HUES48 (cell line): ENCODE data around the gene PDZD7.
"Not testable (repeated sequence)": the region's sequence is repeated elsewhere in the genome, so short reads cannot be mapped to it uniquely, and the experiment has no call there.

ENCODE experiments used
- H3K27ac ChIP-seq: one replicate; pipeline ENCODE4 v1.7.0; 2013; ENCODE audit warnings: low read depth, low read length, inconsistent platforms
- H3K27me3 ChIP-seq: 2 replicates; pipeline ENCODE4 v1.6.1; 2013; ENCODE audit warnings: mild to moderate bottlenecking, low read length; ENCODE audit not compliant: control insufficient read depth, insufficient read depth
- H3K36me3 ChIP-seq: 2 replicates; pipeline ENCODE4 v1.6.1; 2013; ENCODE audit warnings: low read length; ENCODE audit not compliant: control insufficient read depth, insufficient read depth
- H3K4me1 ChIP-seq: 2 replicates; pipeline ENCODE4 v1.6.1; 2013; ENCODE audit warnings: mild to moderate bottlenecking, low read length; ENCODE audit not compliant: control insufficient read depth, insufficient read depth
- H3K4me3 ChIP-seq: 2 replicates; pipeline ENCODE4 v1.5.1; 2013; ENCODE audit warnings: mild to moderate bottlenecking, low read depth, low read length
- H3K9ac ChIP-seq: 2 replicates; pipeline ENCODE4 v1.6.1; 2013; ENCODE audit warnings: mild to moderate bottlenecking, low read depth, low read length, moderate library complexity
- H3K9me3 ChIP-seq: 2 replicates; pipeline ENCODE4 v1.6.1; 2013; ENCODE audit warnings: low read length; ENCODE audit not compliant: control insufficient read depth, insufficient read depth

PDZD7 gene

GRCh38 chr10:100980311-100980710 is 50.6 kb downstream of the PDZD7 start:
- H3K27me3 ChIP-seq = no peaks in the 10 kb centered on the region
- no peak overlapping the region for H3K27ac ChIP-seq
- H3K4me1 ChIP-seq = no peaks in the 10 kb centered on the region
- no peak overlapping the region for H3K4me3 ChIP-seq
- no peaks in the 10 kb centered on the region for H3K9me3 ChIP-seq
- peaks cover 35% of the 10 kb centered on the region for H3K36me3 ChIP-seq
- H3K9ac ChIP-seq = no peak overlapping the region

- Histone ChIP-seq H3K9me3 (no peaks in the 10 kb centered on the region), H3K4me1 (no peaks in the 10 kb centered on the region), H3K27ac (no peak overlapping the region), H3K9ac (no peak overlapping the region), H3K4me3 (no peak overlapping the region), H3K27me3 (no peaks in the 10 kb centered on the region), H3K36me3 (peaks cover 32% of the 10 kb centered on the region)
Measured at GRCh38 chr10:100979791-100980272, 51.1 kb downstream of the PDZD7 start.

DNA sequence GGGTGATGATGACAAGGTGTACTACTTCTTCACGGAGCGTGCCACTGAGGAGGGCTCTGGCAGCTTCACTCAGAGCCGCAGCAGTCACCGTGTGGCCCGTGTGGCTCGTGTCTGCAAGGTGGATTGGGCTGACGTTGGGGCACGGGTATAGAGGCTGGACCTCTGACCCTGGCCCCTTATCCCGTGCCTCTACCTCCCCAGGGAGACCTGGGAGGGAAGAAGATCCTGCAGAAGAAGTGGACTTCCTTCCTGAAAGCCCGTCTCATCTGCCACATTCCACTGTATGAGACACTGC is 52.1 kb downstream of the PDZD7 start:
- Histone ChIP-seq H3K4me3 (no peak overlapping the region), H3K4me1 (no peaks in the 10 kb centered on the region), H3K9ac (no peak overlapping the region), H3K27me3 (no peaks in the 10 kb centered on the region), H3K36me3 (peaks cover 32% of the 10 kb centered on the region), H3K27ac (no peak overlapping the region), H3K9me3 (no peaks in the 10 kb centered on the region)

- Histone ChIP-seq H3K9me3 (no peaks in the 10 kb centered on the region), H3K4me1 (no peaks in the 10 kb centered on the region), H3K27me3 (no peaks in the 10 kb centered on the region), H3K4me3 (no peak overlapping the region), H3K9ac (no peak overlapping the region), H3K27ac (no peak overlapping the region), H3K36me3 (peaks cover 31% of the 10 kb centered on the region)
Measured at GRCh38 chr10:100978121-100978900, 52.6 kb downstream of the PDZD7 start.

- Histone ChIP-seq H3K9me3 (no peaks in the 10 kb centered on the region), H3K4me1 (no peaks in the 10 kb centered on the region), H3K9ac (no peak overlapping the region), H3K27me3 (no peaks in the 10 kb centered on the region), H3K4me3 (no peak overlapping the region), H3K27ac (no peak overlapping the region), H3K36me3 (peaks cover 26% of the 10 kb centered on the region)
Measured at GRCh38 chr10:100977436-100977835, 53.5 kb downstream of the PDZD7 start.

GRCh38 chr10:100976906-100977305 is 54.0 kb downstream of the PDZD7 start:
- no peaks in the 10 kb centered on the region for H3K27me3 ChIP-seq
- H3K9me3 ChIP-seq = no peaks in the 10 kb centered on the region
- H3K27ac ChIP-seq = no peak overlapping the region
- H3K4me3 ChIP-seq = no peak overlapping the region
- no peak overlapping the region for H3K9ac ChIP-seq
- H3K36me3 ChIP-seq = peaks cover 26% of the 10 kb centered on the region
- no peaks in the 10 kb centered on the region; the same call in 1 of the 2 replicates for H3K4me1 ChIP-seq

- H3K36me3 ChIP-seq = peaks cover 14% of the 10 kb centered on the region
- not testable (repeated sequence) for H3K4me3 ChIP-seq, H3K9ac ChIP-seq, H3K27ac ChIP-seq, H3K9me3 ChIP-seq, H3K27me3 ChIP-seq, H3K4me1 ChIP-seq
Measured at GRCh38 chr10:100975397-100975796, 55.5 kb downstream of the PDZD7 start.

DNA sequence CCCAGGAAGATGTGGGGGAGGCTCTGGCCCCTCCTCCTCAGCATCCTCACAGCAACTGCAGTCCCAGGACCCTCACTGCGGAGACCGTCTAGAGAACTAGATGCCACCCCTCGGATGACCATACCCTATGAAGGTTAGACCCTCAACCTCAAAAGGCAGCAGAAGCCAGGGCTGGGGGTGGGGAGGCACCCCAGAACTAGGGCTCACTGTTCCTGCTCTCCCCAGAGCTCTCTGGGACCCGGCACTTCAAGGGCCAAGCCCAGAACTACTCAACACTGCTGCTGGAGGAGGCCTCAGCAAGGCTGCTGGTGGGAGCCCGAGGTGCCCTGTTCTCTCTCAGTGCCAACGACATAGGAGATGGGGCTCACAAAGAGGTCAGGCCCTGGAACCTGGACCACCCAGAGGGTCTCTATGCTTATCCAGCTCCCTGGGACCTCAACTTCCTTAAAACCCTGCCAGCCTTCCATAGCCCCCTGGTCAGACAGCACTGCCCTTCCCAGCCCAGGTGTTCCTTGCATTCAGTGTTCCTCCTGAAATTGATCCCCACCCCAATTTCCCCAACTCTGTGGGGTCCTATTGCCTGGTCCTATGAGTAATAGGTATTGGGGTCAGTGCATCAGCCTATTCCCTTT is 57.9 kb downstream of the PDZD7 start:
- no peak overlapping the region for H3K4me3 ChIP-seq
- 0 out of 2 replicates have a peak, but pooled peaks cover 2% of the 10 kb centered on the region for H3K27me3 ChIP-seq
- H3K27ac ChIP-seq = no peak overlapping the region
- no peak overlapping the region for H3K9ac ChIP-seq
- H3K4me1 ChIP-seq = no peaks in the 10 kb centered on the region; the same call in 1 of the 2 replicates
- no peaks in the 10 kb centered on the region for H3K36me3 ChIP-seq
- no peaks in the 10 kb centered on the region for H3K9me3 ChIP-seq

DNA sequence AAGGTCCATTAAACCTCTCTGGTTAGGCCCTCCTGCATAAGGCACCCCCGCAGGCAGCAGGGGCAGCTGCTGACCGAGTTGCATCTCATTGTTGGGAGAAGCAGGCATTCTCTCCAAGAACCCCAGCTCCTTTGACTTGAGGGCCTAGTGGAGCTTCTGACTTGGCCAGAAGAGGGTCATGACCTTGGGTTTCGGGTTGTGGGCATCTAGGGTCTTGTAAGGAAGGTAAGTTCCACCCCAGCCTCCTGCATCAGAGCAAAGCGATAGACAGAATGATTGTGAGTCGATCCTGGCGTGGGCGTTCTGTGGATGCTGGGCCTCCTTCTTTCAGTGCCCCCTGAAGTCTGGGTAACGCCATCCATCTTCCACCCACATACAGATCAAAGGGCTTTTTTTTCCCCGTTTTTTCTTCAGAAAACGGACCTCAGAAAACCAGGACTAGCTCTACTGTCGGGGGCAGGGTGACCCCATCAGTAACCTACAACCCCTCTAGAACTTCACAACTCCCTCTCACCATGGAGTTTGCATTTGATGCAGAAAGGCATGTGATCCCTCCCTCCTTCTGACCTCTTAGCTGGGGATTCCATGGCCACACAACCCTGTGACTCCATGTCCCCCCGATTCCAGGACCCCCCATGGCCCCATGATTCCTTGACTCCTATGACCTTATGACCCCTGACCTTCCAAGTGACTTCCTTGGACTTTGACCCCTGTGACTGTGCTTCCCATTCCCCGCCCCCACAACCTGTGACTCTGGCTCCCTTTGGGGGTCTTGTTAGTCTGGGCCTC is 58.6 kb downstream of the PDZD7 start:
- Histone ChIP-seq H3K4me1 (no peaks in the 10 kb centered on the region; the same call in 1 of the 2 replicates), H3K27me3 (0 out of 2 replicates have a peak, but pooled peaks cover 2% of the 10 kb centered on the region), H3K36me3 (no peaks in the 10 kb centered on the region), H3K9me3 (no peaks in the 10 kb centered on the region), H3K9ac (no peak overlapping the region), H3K27ac (no peak overlapping the region), H3K4me3 (no peak overlapping the region)

GRCh38 chr10:100970914-100971811 is 59.8 kb downstream of the PDZD7 start:
- Histone ChIP-seq H3K9me3 (no peaks in the 10 kb centered on the region), H3K27me3 (0 out of 2 replicates have a peak, but pooled peaks cover 2% of the 10 kb centered on the region), H3K4me3 (no peak overlapping the region), H3K27ac (no peak overlapping the region), H3K4me1 (no peaks in the 10 kb centered on the region; the same call in 1 of the 2 replicates), H3K9ac (no peak overlapping the region), H3K36me3 (no peaks in the 10 kb centered on the region)
